Measurements from ENCODE around the gene CCL26.

- TF ChIP-seq EZH2 (IDR thresholded peaks at IDR 0.05; ENCODE audit: low read length, unreplicated experiment) (no peak), CTCF (conservative IDR thresholded peaks at IDR 0.05; ENCODE audit: low read depth, low read length) (no peak), EZH2phosphoT487 (IDR thresholded peaks at IDR 0.05; ENCODE audit: borderline replicate concordance, low read length) (no peak)
These were observed 41.1 kb upstream of the CCL26 start for GRCh38 chr7:75813084-75813483.
